HL-60 (cell line): ENCODE results near the gene BMP6.

Source experiments
- DNase-seq, 2 experiments: peaks; one replicate each; pipeline ENCODE4 v3.0.0-alpha.2; 2010 to 2020; ENCODE audit warnings: low read depth in 1 of 2, low spot score in 1 of 2
- H3K27ac ChIP-seq: fragments of 250-450 bp; sonication (Bioruptor Pico); replicated peaks from 2 replicates; pipeline ENCODE4 v1.5.1; 2020; ENCODE audit warnings: mild to moderate bottlenecking, moderate library complexity
- H3K27me3 ChIP-seq: fragments of 250-450 bp; sonication (Bioruptor Pico); 2 replicates; pipeline ENCODE4 v1.5.1; 2021; ENCODE audit warnings: mild to moderate bottlenecking, moderate library complexity; ENCODE audit not compliant: insufficient read depth, poor library complexity, severe bottlenecking
- H3K4me3 ChIP-seq: replicated peaks from 2 replicates; pipeline ENCODE4 v1.5.1; 2011; ENCODE audit warnings: mild to moderate bottlenecking, control low read depth, low read length; ENCODE audit not compliant: insufficient read depth
- CTCF ChIP-seq: IDR thresholded peaks from one replicate; pipeline ENCODE4 v1.5.1; 2011; ENCODE audit warnings: low read length, control low read depth, inconsistent platforms; ENCODE audit not compliant: insufficient read depth
- GABPA ChIP-seq: IDR thresholded peaks from 2 replicates; pipeline ENCODE4 v1.6.1; 2012; ENCODE audit warnings: low read depth
- POLR2AphosphoS5 ChIP-seq: IDR thresholded peaks from 2 replicates; pipeline ENCODE4 v1.6.1; 2012; ENCODE audit warnings: low read depth
- REST ChIP-seq: IDR thresholded peaks from 2 replicates; pipeline ENCODE4 v1.6.1; 2012; ENCODE audit warnings: low read depth; ENCODE audit not compliant: insufficient replicate concordance
- SPI1 ChIP-seq: IDR thresholded peaks from 2 replicates; pipeline ENCODE4 v1.6.1; 2012; ENCODE audit warnings: low read depth, mild to moderate bottlenecking, borderline replicate concordance

The BMP6 gene

GRCh38 chr6:7851780-7852179, 125.9 kb downstream of the BMP6 start:
- DNase-seq = no peak
- TF ChIP-seq SPI1 (no peak), REST (no peak), CTCF (no peak), POLR2AphosphoS5 (no peak), GABPA (no peak)

GRCh38 chr6:7859591-7859990, 133.7 kb downstream of the BMP6 start:
- no peak for DNase-seq
- H3K4me3 ChIP-seq = no peak overlapping the region
- TF ChIP-seq GABPA = no peak
- no peaks in the 10 kb centered on the region for H3K27me3 ChIP-seq
- no peak overlapping the region for H3K27ac ChIP-seq

More at GRCh38 chr6:7851780-7852179, 125.9 kb downstream of the BMP6 start:
- H3K27me3 ChIP-seq = no peaks in the 10 kb centered on the region
- no peak overlapping the region for H3K4me3 ChIP-seq
- no peak overlapping the region for H3K27ac ChIP-seq

GRCh38 chr6:7865781-7866180, 139.9 kb downstream of the BMP6 start:
- H3K27ac ChIP-seq = no peak overlapping the region
- H3K27me3 ChIP-seq = no peaks in the 10 kb centered on the region
- DNase-seq = no peak
- no peak overlapping the region for H3K4me3 ChIP-seq
- no peak for TF ChIP-seq CTCF

- H3K4me3 ChIP-seq = no peak overlapping the region
- no peak overlapping the region for H3K27ac ChIP-seq
- no peak for DNase-seq
- H3K27me3 ChIP-seq = no peaks in the 10 kb centered on the region
- TF ChIP-seq GABPA (no peak), POLR2AphosphoS5 (no peak), SPI1 (no peak), CTCF (no peak), REST (no peak)
Observed at GRCh38 chr6:7866526-7866925, 140.6 kb downstream of the BMP6 start.
